Astrocyte of the cerebellum (primary cell): Measurements from ENCODE around the gene NOCT.

Experiments used
- DNase-seq: peaks from one replicate; pipeline ENCODE4 v3.0.0-alpha.2; 2011; ENCODE audit warnings: low read depth
- H3K4me3 ChIP-seq: 2 replicates; pipeline ENCODE4 v1.5.1; 2011; ENCODE audit warnings: mild to moderate bottlenecking, low read depth, low read length, moderate library complexity
- in situ Hi-C: cut with HindIII; loops from 2 replicates; pipeline ENCODE4 v1.10.0; 2017; ENCODE audit warnings: low sequenced_read_pairs
- TF ChIP-seq, protein P1 (sequence below): IDR thresholded peaks from 2 replicates; pipeline ENCODE4 v1.5.1; 2012; ENCODE audit warnings: low read length, low read depth, moderate library complexity, mild to moderate bottlenecking; ENCODE audit errors: missing control alignments

The NOCT gene

DNA sequence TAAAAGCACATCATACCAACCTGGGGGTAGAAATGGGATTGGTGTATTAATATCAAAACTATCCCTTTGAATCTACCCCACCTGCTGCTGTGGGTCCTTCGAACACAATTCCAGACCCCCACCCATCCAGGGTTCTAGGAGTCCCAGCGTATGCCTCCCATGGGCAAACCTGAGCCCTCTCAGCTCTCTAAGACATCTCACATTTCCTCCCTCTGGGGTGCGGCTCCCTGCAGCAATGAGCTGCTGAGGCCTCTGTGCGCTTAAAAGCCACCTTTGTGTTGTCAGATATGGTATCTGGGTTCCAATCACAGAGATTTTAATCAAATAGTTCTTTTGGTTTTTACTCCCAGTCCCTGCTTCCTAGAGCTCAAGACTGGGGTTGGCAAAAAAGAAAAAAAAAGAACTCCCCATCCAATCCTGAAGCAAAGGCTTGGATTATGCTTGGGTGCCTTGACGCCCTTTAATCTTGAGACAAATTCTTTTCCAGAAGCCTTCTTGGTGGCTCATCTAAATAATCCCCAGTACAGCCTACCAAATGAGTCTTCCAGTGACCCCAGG is 37.5 kb upstream of the NOCT start:
- DNase-seq, result no peak
- in situ Hi-C loops, result no loop called here
- H3K4me3 ChIP-seq, result no peak overlapping the region
- TF ChIP-seq, protein P1, sequence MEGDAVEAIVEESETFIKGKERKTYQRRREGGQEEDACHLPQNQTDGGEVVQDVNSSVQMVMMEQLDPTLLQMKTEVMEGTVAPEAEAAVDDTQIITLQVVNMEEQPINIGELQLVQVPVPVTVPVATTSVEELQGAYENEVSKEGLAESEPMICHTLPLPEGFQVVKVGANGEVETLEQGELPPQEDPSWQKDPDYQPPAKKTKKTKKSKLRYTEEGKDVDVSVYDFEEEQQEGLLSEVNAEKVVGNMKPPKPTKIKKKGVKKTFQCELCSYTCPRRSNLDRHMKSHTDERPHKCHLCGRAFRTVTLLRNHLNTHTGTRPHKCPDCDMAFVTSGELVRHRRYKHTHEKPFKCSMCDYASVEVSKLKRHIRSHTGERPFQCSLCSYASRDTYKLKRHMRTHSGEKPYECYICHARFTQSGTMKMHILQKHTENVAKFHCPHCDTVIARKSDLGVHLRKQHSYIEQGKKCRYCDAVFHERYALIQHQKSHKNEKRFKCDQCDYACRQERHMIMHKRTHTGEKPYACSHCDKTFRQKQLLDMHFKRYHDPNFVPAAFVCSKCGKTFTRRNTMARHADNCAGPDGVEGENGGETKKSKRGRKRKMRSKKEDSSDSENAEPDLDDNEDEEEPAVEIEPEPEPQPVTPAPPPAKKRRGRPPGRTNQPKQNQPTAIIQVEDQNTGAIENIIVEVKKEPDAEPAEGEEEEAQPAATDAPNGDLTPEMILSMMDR, result no peak

DNA sequence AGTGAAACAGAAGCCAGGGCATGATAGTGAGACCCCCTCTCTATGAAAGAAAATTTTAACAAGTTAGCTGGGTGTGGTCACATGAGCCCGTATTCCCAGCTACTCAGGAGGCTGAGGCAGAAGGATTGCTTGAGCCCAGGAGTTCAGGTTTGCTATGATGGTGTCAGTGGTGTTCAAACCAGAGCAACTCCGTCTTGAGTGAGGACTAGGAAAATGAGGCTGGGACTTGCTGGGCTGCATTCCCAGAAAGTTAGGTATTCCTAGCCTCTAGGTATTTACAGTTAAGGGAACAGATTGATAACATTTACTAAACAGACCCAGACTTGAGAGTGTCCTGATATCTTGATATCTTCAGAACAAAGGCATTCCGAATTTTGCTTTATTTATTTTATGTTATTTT is 37.0 kb upstream of the NOCT start:
- DNase-seq, result no peak
- no peak overlapping the region for H3K4me3 ChIP-seq
- in situ Hi-C loops, result no loop called here
- TF ChIP-seq, protein P1, result no peak

DNA sequence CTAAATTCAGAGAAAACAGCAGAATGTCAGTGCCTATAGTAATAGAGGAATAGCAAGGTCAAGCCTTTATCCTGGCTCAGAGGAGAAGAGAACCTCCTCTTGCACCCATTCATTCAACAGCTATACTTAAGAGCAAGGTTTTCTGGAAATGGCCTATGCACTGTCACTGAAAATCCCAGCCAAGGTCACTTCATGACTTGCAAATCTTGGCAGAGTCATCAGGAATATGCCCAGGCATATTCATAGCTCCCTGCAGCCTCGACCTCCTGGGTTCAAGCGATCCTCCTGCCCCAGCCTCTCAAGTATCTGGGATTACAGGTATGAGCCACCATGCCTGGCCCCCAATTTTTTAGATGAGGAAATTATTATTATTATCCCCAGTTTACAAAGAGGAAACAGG is 35.8 kb upstream of the NOCT start:
- in situ Hi-C loops, result no loop called here
- TF ChIP-seq, protein P1, result no peak
- H3K4me3 ChIP-seq, result no peak overlapping the region
- DNase-seq, result no peak

DNA sequence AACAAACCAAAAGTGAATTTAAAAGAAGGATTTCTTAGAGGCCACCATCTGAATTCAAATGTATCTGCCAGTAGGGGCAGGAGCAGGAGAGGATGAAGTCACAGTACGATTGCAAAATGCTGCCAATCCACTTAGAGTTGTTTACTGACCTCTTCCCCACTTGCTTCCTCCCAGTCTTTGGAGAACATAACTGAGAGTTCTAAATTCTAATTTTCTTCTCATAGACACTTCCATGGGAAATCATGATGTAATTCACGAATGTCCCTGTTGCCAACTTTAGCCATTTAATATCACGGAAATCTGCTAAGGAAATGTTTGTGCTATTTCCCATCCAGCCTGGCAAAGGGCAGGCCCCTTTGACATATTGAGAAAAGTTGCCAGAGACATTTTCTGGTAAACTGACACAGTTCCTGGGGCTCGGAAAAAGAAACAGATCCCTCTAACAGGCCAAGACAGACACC is 33.6 kb upstream of the NOCT start:
- TF ChIP-seq, protein P1, result peak; percentile 25
- in situ Hi-C loops, result no loop called here
- no peak overlapping the region for H3K4me3 ChIP-seq
- no peak for DNase-seq

DNA sequence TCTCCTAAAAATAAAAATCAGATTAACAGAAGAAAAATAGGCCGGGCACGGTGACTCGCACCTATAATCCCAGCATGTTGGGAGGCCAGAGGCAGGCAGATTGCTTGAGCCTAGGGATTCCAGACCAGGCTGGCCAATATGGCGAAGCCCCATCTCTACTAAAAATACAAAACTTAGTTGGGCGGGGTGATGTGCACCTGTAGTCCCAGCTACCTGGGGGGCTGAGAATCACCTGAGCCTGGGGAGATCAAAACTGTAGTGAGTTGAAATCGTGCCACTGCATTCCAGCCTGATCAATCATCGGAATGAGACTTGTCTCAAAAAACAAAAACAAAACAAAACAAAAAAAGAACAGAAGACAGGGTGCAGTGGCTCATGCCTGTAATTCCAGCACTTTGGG is 32.8 kb upstream of the NOCT start:
- no peak for DNase-seq
- TF ChIP-seq, protein P1, result no peak
- no peak overlapping the region for H3K4me3 ChIP-seq
- in situ Hi-C loops, result no loop called here

DNA sequence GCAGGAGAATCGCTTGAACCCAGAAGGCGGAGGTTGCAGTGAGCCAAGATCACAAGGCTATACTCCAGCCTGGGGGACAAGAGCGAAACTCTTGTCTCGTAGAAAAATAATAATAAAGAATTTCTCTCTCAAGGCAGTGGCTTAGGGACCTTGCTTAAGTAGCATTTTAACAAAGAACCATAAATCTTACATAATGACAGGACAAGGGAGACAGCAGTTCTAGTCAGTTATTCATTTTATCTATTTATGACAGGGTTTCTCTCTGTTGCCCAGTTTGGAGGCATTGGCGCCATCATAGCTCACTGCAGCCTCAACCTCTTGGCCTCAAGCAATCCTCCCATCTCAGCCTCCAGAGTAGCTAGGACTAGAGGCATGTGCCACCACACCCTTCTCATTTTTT is 31.9 kb upstream of the NOCT start:
- no peak for DNase-seq
- TF ChIP-seq, protein P1, result no peak
- in situ Hi-C loops, result no loop called here
- H3K4me3 ChIP-seq, result no peak overlapping the region

DNA sequence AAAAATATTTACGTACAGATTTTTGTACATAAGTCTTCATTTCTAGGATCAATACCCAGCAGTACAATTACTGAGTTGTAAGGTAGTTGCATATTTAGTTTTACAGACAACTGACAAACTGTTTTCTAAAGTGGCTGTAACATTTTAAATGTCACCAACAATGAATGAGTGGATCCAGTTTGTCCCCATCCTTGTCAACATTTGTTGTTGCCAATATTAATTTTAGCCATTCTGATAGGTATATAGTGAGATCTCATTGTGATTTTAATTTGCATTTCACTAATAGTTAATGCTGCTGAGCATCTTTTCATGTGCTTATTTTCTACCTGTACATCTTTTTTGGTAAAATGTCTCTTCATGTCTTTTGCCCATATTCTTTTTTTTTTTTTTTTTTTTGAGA is 30.9 kb upstream of the NOCT start:
- in situ Hi-C loops, result no loop called here
- no peak overlapping the region for H3K4me3 ChIP-seq
- TF ChIP-seq, protein P1, result no peak
- DNase-seq, result no peak
